ENCODE measurements around the gene PPFIA3. TPM values are rescaled to one million over a fixed set of nuclear protein-coding genes. Genes with fewer than 3 reads are reported as not detected.

PPFIA3 gene
- total RNA-seq, 1 experiment from 2014 or later, result 8.3 TPM

DNA sequence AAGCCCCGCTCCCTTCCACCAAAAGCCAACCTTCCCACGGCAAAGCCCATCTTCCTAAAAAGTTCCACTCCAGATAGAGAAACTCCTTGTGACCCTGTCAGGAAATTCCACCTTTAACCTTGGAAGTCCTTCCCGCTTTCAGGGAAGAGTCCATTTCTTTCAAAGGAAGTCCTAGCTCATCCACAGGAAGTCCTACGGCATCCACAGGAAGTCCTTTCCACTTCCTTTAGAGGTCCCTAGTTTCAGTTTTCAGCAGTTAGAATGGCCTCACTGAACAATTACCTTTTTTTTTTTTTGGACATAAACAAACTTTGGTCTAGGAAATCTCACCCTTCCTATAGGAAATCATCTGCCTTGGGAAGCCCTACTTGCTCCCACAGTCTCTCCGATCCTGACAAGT is 69.9 kb downstream of the PPFIA3 start:
- CTCF ChIA-PET, result no interaction called here
- BruUV-seq (replicated peaks), result no TSS peak

DNA sequence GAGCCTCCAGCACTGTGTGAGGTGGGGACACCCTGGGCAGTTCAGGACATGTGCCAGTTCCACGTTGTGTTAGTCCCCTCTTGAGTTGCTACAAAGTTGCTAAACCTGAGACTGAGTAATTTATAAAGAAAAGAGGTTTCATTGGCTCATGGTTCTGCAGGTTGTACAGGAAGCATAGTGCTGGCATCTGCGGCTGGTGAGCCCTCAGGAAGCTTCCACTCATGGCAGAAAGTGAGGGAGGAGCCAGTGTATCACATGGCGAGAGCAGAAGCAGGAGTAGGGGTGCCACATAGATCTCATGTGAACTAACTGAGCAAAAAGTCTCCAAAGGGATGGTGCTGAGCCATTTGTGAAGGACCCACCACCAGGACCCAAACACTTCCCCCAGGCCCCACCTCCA is 71.4 kb downstream of the PPFIA3 start:
- POLR2A ChIA-PET (ENCODE audit: unreplicated experiment), result no interaction called here

More for the DNA sequence above, 69.9 kb downstream of the PPFIA3 start:
- H3K79me2 ChIP-seq (ENCODE audit: low read depth), result no peaks in the 10 kb centered on the region
- no peaks in the 10 kb centered on the region for H3K9me3 ChIP-seq (ENCODE audit: insufficient read depth, low read depth)
- intact Hi-C loops (cut with micrococcal nuclease; ENCODE audit: unreplicated experiment), result no loop called here
- no peaks in the 10 kb centered on the region for H3K4me1 ChIP-seq (replicated peaks; ENCODE audit: insufficient read depth)
- no peak overlapping the region for H3K27ac ChIP-seq
- H2AFZ ChIP-seq, result no peak overlapping the region
- H3K4me2 ChIP-seq, result no peak overlapping the region
- H3K27me3 ChIP-seq (ENCODE audit: insufficient read depth, low read depth), result no peaks in the 10 kb centered on the region
- POLR2A ChIA-PET (ENCODE audit: unreplicated experiment), result no interaction called here
- no peak overlapping the region for H3K4me3 ChIP-seq
- H4K20me1 ChIP-seq (ENCODE audit: insufficient read depth), result no peaks in the 10 kb centered on the region
- 0 out of 2 replicates have a peak, but pooled peaks cover 7% of the 10 kb centered on the region for H3K36me3 ChIP-seq (ENCODE audit: low read depth)
- DNase-seq, result peak in 1 of 2 experiments; percentile 18
- no peaks in the 10 kb centered on the region for H3K9me2 ChIP-seq (ENCODE audit: insufficient read depth)
- TF ChIP-seq, protein P1, sequence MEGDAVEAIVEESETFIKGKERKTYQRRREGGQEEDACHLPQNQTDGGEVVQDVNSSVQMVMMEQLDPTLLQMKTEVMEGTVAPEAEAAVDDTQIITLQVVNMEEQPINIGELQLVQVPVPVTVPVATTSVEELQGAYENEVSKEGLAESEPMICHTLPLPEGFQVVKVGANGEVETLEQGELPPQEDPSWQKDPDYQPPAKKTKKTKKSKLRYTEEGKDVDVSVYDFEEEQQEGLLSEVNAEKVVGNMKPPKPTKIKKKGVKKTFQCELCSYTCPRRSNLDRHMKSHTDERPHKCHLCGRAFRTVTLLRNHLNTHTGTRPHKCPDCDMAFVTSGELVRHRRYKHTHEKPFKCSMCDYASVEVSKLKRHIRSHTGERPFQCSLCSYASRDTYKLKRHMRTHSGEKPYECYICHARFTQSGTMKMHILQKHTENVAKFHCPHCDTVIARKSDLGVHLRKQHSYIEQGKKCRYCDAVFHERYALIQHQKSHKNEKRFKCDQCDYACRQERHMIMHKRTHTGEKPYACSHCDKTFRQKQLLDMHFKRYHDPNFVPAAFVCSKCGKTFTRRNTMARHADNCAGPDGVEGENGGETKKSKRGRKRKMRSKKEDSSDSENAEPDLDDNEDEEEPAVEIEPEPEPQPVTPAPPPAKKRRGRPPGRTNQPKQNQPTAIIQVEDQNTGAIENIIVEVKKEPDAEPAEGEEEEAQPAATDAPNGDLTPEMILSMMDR (conservative IDR thresholded peaks at IDR 0.05), result no peak
- no peak for TF ChIP-seq EZH2 (IDR thresholded peaks at IDR 0.05; ENCODE audit: low read depth)
- no peaks in the 10 kb centered on the region for H3F3A ChIP-seq (ENCODE audit: insufficient read depth, low read depth)

DNA sequence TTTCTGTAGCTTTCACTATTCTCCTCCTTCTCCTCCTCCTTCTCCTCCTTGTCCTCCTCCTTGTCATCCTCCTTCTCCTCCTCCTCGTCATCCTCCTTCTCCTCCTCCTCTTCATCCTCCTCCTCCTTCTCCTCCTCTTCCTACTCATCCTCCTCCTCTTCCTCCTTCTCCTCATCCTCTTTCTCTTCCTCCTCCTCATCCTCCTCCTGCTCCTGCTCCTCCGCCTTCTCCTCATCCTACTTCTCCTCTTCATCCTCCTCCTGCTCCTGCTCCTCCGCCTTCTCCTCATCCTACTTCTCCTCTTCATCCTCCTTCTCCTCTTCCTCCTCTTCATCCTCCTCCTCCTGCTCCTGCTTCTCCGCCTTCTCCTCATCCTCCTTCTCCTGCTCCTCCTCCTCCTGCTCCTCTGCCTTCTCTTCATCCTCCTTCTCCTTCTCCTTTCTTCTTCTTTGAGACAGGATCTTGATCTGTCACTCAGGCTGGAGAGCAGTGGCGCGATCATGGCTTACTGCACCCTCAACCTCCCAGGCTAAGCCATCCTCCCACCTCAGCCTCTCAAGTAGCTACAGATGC is 74.6 kb downstream of the PPFIA3 start:
- Histone ChIP-seq H3F3A (ENCODE audit: insufficient read depth, low read depth) (peaks cover 14% of the 10 kb centered on the region), H4K20me1 (ENCODE audit: insufficient read depth) (no peaks in the 10 kb centered on the region), H2AFZ (no peak overlapping the region), H3K9me3 (ENCODE audit: insufficient read depth, low read depth) (no peaks in the 10 kb centered on the region), H3K4me2 (no peak overlapping the region), H3K79me2 (ENCODE audit: low read depth) (no peaks in the 10 kb centered on the region), H3K27me3 (ENCODE audit: insufficient read depth, low read depth) (no peaks in the 10 kb centered on the region), H3K4me1 (replicated peaks; ENCODE audit: insufficient read depth) (peaks cover 10% of the 10 kb centered on the region; the same call in 1 of the 2 replicates), H3K27ac (no peak overlapping the region), H3K9me2 (ENCODE audit: insufficient read depth) (no peaks in the 10 kb centered on the region), H3K36me3 (ENCODE audit: low read depth) (0 out of 2 replicates have a peak, but pooled peaks cover 7% of the 10 kb centered on the region), H3K4me3 (no peak overlapping the region)
- BruUV-seq (replicated peaks), result no TSS peak
- POLR2A ChIA-PET (ENCODE audit: unreplicated experiment), result no interaction called here
- intact Hi-C loops (cut with micrococcal nuclease; ENCODE audit: unreplicated experiment), result no loop called here
- DNase-seq, result no peak
- CTCF ChIA-PET, result interaction anchor here (0.6 kb wide), 1 partner anchor 86 kb away, joined by 5 read pairs; no protein-coding TSS in a partner anchor
- TF ChIP-seq, protein P1 (conservative IDR thresholded peaks at IDR 0.05), result no peak
- no peak for TF ChIP-seq EZH2 (IDR thresholded peaks at IDR 0.05; ENCODE audit: low read depth)

More for the DNA sequence above, 71.4 kb downstream of the PPFIA3 start:
- H3F3A ChIP-seq (ENCODE audit: insufficient read depth, low read depth), result no peaks in the 10 kb centered on the region; the same call in 1 of the 2 replicates
- no peaks in the 10 kb centered on the region for H3K27me3 ChIP-seq (ENCODE audit: insufficient read depth, low read depth)
- H3K4me1 ChIP-seq (replicated peaks; ENCODE audit: insufficient read depth), result no peaks in the 10 kb centered on the region
- TF ChIP-seq EZH2 (IDR thresholded peaks at IDR 0.05; ENCODE audit: low read depth), result no peak
- TF ChIP-seq, protein P1 (conservative IDR thresholded peaks at IDR 0.05), result no peak
- 0 out of 2 replicates have a peak, but pooled peaks cover 7% of the 10 kb centered on the region for H3K36me3 ChIP-seq (ENCODE audit: low read depth)
- H3K4me3 ChIP-seq, result no peak overlapping the region
- CTCF ChIA-PET, result no interaction called here
- no peak overlapping the region for H3K4me2 ChIP-seq
- H3K9me3 ChIP-seq (ENCODE audit: insufficient read depth, low read depth), result no peaks in the 10 kb centered on the region
- no peak overlapping the region for H3K27ac ChIP-seq
- intact Hi-C loops (cut with micrococcal nuclease; ENCODE audit: unreplicated experiment), result no loop called here
- BruUV-seq (replicated peaks), result no TSS peak
- no peak overlapping the region for H2AFZ ChIP-seq
- no peaks in the 10 kb centered on the region for H3K79me2 ChIP-seq (ENCODE audit: low read depth)
- H3K9me2 ChIP-seq (ENCODE audit: insufficient read depth), result no peaks in the 10 kb centered on the region
- no peak for DNase-seq
- H4K20me1 ChIP-seq (ENCODE audit: insufficient read depth), result no peaks in the 10 kb centered on the region
